OCI-LY1 (cell line): ENCODE results near the gene PSTPIP1.

Experiments used
- H2AFZ ChIP-seq: fragments of 200-600 bp; sonication (generic), shearing (Covaris generic); 2 replicates; pipeline ENCODE4 v1.6.0; 2014; ENCODE audit warnings: antibody characterized with exemption, mild to moderate bottlenecking, low read length
- H3F3A ChIP-seq: fragments of 200-600 bp; sonication (generic), shearing (Covaris generic); 2 replicates; pipeline ENCODE4 v1.6.0; 2014; ENCODE audit warnings: mild to moderate bottlenecking, antibody characterized with exemption, low read length, moderate library complexity; ENCODE audit not compliant: insufficient read depth
- H3K27ac ChIP-seq: fragments of 200-600 bp; sonication (generic); 2 replicates; pipeline ENCODE4 v1.5.1; 2014; ENCODE audit warnings: low read length, mixed run types, mild to moderate bottlenecking, low read depth; ENCODE audit not compliant: poor library complexity, severe bottlenecking
- H3K27me3 ChIP-seq: fragments of 200-600 bp; sonication (generic); 2 replicates; pipeline ENCODE4 v1.6.0; 2014; ENCODE audit warnings: antibody characterized with exemption, mild to moderate bottlenecking, low read length, moderate library complexity; ENCODE audit not compliant: insufficient read depth
- H3K36me3 ChIP-seq: fragments of 200-600 bp; sonication (generic); 2 replicates; pipeline ENCODE4 v1.6.1; 2014; ENCODE audit warnings: mild to moderate bottlenecking, antibody characterized with exemption, low read length, moderate library complexity, mixed read lengths; ENCODE audit not compliant: insufficient read depth
- H3K4me1 ChIP-seq: fragments of 200-600 bp; sonication (generic); 2 replicates; pipeline ENCODE4 v1.5.1; 2014; ENCODE audit warnings: mild to moderate bottlenecking, low read length, moderate library complexity; ENCODE audit not compliant: insufficient read depth, severe bottlenecking
- H3K4me2 ChIP-seq: fragments of 200-600 bp; sonication (generic), shearing (Covaris generic); 2 replicates; pipeline ENCODE4 v1.6.1; 2014; ENCODE audit warnings: low read length
- H3K4me3 ChIP-seq: fragments of 200-600 bp; sonication (generic); 2 replicates; pipeline ENCODE4 v1.5.1; 2014; ENCODE audit warnings: low read length, low read depth, mild to moderate bottlenecking, mixed read lengths; ENCODE audit not compliant: poor library complexity, severe bottlenecking
- H3K79me2 ChIP-seq: fragments of 200-600 bp; shearing (Covaris generic); 2 replicates; pipeline ENCODE4 v1.6.1; 2016; ENCODE audit warnings: mixed run types, low read length, mixed read lengths; ENCODE audit not compliant: insufficient read depth
- H3K9ac ChIP-seq: fragments of 200-600 bp; sonication (generic), shearing (Covaris generic); 2 replicates; pipeline ENCODE4 v1.6.1; 2014; ENCODE audit warnings: mild to moderate bottlenecking, low read length, mixed read lengths
- H3K9me2 ChIP-seq: fragments of 200-600 bp; sonication (generic), shearing (Covaris generic); 2 replicates; pipeline ENCODE4 v1.6.1; 2014; ENCODE audit warnings: low read depth, mild to moderate bottlenecking, low read length, mixed read lengths
- H3K9me3 ChIP-seq: fragments of 200-600 bp; shearing (Covaris generic); 2 replicates; pipeline ENCODE4 v1.6.1; 2014; ENCODE audit warnings: low read length, mixed read lengths
- H4K20me1 ChIP-seq: fragments of 200-600 bp; sonication (generic), shearing (Covaris generic); 2 replicates; pipeline ENCODE4 v1.6.0; 2016; ENCODE audit warnings: mild to moderate bottlenecking, low read length; ENCODE audit not compliant: insufficient read depth
- EZH2 ChIP-seq: fragments of 200-600 bp; sonication (generic), shearing (Covaris generic); IDR thresholded peaks from 2 replicates; pipeline ENCODE4 v1.8.0; 2017; ENCODE audit warnings: borderline replicate concordance, mixed run types, mild to moderate bottlenecking, antibody characterized with exemption, low read length, moderate library complexity, mixed read lengths
- TF ChIP-seq, protein P1 (sequence below): fragments of 200-600 bp; sonication (generic), shearing (Covaris generic); IDR thresholded peaks from 2 replicates; pipeline ENCODE4 v1.5.1; 2017; ENCODE audit warnings: mild to moderate bottlenecking, antibody characterized with exemption, low read length, moderate library complexity, mixed read lengths

The PSTPIP1 gene

GRCh38 chr15:76986743-76987142, 8.2 kb upstream of the PSTPIP1 start:
- H2AFZ ChIP-seq = no peak overlapping the region
- no peak overlapping the region for H3K27ac ChIP-seq
- H3F3A ChIP-seq = no peaks in the 10 kb centered on the region
- no peaks in the 10 kb centered on the region for H3K9me2 ChIP-seq
- no peak overlapping the region for H3K4me2 ChIP-seq
- H3K79me2 ChIP-seq = no peaks in the 10 kb centered on the region
- H3K9me3 ChIP-seq = no peaks in the 10 kb centered on the region
- H3K27me3 ChIP-seq = no peaks in the 10 kb centered on the region; the same call in 1 of the 2 replicates
- no peaks in the 10 kb centered on the region for H4K20me1 ChIP-seq
- no peak overlapping the region for H3K9ac ChIP-seq
- TF ChIP-seq, protein P1, sequence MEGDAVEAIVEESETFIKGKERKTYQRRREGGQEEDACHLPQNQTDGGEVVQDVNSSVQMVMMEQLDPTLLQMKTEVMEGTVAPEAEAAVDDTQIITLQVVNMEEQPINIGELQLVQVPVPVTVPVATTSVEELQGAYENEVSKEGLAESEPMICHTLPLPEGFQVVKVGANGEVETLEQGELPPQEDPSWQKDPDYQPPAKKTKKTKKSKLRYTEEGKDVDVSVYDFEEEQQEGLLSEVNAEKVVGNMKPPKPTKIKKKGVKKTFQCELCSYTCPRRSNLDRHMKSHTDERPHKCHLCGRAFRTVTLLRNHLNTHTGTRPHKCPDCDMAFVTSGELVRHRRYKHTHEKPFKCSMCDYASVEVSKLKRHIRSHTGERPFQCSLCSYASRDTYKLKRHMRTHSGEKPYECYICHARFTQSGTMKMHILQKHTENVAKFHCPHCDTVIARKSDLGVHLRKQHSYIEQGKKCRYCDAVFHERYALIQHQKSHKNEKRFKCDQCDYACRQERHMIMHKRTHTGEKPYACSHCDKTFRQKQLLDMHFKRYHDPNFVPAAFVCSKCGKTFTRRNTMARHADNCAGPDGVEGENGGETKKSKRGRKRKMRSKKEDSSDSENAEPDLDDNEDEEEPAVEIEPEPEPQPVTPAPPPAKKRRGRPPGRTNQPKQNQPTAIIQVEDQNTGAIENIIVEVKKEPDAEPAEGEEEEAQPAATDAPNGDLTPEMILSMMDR = no peak
- TF ChIP-seq EZH2 = no peak
- no peaks in the 10 kb centered on the region for H3K36me3 ChIP-seq
- no peak overlapping the region for H3K4me3 ChIP-seq
- H3K4me1 ChIP-seq = peaks cover 7% of the 10 kb centered on the region

- no peak overlapping the region for H3K9ac ChIP-seq
- H3K27me3 ChIP-seq = no peaks in the 10 kb centered on the region; the same call in 1 of the 2 replicates
- H4K20me1 ChIP-seq = no peaks in the 10 kb centered on the region
- H3K4me3 ChIP-seq = no peak overlapping the region
- H3K9me2 ChIP-seq = no peaks in the 10 kb centered on the region
- H3K4me1 ChIP-seq = peaks cover 7% of the 10 kb centered on the region
- H3K4me2 ChIP-seq = no peak overlapping the region
- no peaks in the 10 kb centered on the region for H3F3A ChIP-seq
- no peaks in the 10 kb centered on the region for H3K79me2 ChIP-seq
- no peaks in the 10 kb centered on the region for H3K9me3 ChIP-seq
- H2AFZ ChIP-seq = no peak overlapping the region
- H3K36me3 ChIP-seq = no peaks in the 10 kb centered on the region
- no peak overlapping the region for H3K27ac ChIP-seq
- TF ChIP-seq, protein P1 = no peak
- TF ChIP-seq EZH2 = no peak
These were observed 7.7 kb upstream of the PSTPIP1 start for GRCh38 chr15:76987276-76987675.

GRCh38 chr15:76987896-76988860, 6.7 kb upstream of the PSTPIP1 start:
- Histone ChIP-seq H2AFZ (no peak overlapping the region), H3K27ac (no peak overlapping the region), H3F3A (no peaks in the 10 kb centered on the region), H3K4me3 (no peak overlapping the region), H3K4me2 (no peak overlapping the region), H3K79me2 (no peaks in the 10 kb centered on the region), H3K4me1 (peaks cover 7% of the 10 kb centered on the region), H3K9me2 (no peaks in the 10 kb centered on the region), H3K27me3 (no peaks in the 10 kb centered on the region; the same call in 1 of the 2 replicates), H3K9ac (no peak overlapping the region), H4K20me1 (no peaks in the 10 kb centered on the region), H3K9me3 (no peaks in the 10 kb centered on the region), H3K36me3 (no peaks in the 10 kb centered on the region)
- TF ChIP-seq EZH2 = no peak
- TF ChIP-seq, protein P1 = no peak
